ENCODE data around the gene ICOS.
"Not testable (repeated sequence)": the region's sequence is repeated elsewhere in the genome, so short reads cannot be mapped to it uniquely, and the experiment has no call there.

ICOS gene

DNA sequence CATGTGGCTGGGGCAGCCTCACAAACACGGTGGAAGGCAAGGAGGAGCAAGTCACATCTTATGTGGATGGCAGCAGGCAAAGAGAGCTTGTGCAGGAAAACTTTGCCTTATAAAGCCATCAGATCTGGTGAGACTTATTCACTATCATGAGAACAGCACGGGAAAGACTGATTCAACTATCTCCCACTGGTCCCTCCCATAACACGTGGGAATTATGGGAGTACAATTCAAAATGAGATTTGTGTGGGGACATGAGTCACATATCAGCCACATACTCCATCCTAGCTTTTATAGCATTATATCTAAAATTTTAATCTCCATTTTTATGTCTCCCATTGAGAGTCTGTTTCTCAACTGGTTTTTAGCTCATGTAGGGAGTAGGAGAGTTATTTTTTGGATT is 45.7 kb downstream of the ICOS start:
- no peak for DNase-seq

DNA sequence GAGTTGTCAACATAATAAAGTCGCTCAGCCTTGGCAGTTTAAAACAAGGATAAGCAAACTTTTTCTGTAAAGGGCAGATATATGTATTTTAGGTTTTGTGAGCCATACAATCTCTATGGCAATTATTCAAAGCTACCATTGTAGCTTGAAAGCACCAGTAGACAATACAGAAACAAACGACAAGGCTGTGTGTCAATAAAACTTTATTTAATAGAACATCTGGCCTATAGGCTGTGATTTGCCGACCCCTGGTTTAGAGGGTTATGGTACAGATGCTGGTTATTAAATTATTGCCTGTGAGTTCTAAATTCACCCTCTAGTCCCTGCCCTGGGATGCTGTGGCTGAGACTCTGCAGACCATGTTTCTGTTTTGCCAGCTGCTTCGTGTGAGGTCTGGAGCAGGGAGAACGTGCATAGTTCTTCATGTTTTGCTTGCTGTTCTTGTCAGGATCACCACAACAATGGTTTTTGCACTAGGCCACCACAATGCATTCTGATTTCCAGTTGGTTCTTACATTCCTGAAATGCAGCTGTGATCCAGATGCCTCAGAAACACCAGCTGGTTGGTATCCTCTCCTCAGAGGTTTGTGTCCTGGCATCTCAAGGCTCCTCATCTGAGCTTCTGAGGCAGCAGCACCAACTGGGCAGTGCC is 46.6 kb downstream of the ICOS start:
- no peak for DNase-seq

DNA sequence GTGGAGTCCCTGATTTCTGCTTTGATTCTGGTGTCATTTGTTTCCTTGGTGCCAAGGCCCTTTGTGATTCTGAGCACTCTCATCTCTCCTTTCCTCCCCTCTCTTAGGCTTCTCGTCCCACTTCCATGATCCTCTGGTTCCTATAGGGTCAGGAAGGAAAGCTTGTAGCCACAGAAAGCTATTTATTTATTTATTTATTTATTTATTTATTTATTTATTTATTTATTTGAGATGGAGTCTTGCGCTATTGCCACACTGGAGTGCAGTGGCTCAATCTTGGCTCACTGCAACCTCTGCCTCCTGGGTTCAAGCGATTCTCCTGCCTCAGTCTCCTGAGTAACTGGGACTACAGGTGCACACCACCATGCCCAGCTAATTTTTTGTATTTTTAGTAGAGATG is 49.4 kb downstream of the ICOS start:
- not testable (repeated sequence) for DNase-seq

DNA sequence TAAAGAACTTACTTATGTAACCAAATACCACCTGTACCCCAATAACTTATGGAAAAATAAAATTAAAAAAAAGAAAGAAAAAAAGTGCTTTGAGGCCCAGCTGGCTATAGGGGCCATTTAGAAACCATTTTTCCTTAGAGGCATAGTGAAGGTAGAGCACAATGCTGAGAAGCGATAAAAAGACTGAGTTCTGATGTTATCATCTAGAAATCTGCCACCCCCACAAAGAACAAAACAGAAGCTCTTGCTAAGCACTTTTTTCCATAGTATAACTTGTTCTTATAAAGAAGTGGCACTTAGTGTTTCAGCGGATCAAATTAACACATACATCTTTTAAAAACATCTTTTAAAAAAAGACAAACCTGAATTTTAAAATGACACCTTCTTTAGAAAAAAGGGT is 51.4 kb downstream of the ICOS start:
- DNase-seq: peak; percentile 16

DNA sequence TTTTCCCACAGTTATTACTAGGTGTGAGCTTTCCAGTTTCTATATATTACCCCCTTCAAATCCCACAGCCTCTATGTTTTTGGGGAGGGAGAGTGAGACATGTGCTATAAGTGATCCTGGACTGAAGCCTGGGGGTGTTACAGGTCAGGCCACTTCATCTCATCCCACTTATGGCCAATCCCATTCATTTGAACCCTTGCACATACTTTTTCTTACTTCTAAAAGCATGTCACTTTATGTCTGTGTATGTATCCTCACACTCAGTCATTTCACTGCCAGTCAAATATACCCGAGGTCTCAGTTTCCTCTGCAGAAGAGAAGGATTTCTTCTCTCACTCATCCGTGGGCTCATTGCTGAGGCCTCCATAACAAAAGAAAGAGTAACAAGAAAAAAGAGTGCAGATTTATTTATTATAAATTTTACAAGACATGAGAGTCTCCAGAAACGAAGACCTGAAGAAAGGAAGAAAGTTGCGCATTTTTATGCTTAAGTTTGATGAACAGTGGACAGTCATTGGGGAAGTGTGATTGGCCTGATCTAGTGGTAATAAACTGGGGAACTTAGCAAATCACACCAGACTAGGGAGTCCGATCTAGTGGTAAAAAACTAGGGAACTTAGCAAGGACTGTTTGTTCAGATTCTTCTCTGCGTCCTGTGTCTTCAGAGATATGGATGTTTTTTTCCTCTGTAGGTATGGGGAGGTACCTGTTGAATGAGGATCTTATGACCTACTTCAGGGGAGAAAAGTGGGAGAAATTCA is 52.1 kb downstream of the ICOS start:
- peak; percentile 16 for DNase-seq

DNA sequence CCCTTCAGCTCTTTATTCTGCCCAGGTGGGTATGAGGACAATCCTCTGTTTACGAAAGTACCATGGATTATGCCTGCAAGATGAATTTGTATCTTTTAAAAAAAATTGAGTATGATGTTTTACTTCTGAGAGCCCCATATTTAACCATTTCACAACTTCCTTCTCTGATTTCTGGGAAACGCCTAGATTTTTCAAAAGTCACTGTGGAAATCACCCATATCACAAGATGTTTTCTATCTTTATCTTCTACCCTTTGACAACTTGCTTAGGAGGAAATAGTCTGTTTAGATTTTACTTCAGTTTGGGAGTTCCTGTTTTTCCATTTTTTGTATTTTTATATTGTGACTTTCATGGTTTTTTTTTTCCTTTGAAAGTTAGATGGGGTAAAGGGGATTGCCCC is 53.0 kb downstream of the ICOS start:
- no peak for DNase-seq

DNA sequence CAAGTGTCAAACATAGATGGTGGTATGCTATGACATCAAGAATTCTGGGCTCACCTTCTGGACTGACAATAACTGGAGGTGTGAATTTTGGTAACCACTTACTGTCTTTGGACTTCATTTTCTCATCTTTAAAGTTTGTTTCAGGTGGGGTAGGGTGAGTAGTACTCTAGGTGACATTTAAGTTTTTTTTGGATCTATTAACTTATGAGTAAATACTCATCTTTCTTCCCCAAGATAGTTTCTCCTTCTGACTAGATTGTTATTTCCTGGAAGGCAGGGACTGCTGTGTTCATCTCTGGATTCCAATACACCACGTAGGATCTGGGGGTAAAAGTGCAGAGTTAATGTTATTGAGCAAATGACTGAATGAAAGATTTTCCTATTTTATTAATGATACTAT is 55.9 kb downstream of the ICOS start:
- DNase-seq: no peak

DNA sequence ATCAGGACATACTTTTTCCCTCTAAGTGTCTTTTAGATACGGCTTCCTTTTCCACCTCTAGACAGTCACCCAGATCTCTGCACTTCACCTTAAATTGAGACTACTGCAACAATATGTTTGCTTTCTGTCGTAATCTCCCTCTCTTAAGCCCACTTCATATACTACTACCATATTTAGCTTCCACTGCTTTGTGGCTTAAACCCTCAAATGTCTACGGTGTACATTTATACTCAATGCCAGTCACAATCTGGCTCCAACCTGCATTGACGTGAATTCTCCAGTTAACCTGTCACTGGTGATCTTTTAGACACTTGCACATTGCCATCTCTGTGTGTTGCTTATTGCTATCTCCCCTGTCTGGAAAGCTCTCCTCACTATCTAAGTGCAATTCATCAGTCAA is 56.4 kb downstream of the ICOS start:
- no peak for DNase-seq

DNA sequence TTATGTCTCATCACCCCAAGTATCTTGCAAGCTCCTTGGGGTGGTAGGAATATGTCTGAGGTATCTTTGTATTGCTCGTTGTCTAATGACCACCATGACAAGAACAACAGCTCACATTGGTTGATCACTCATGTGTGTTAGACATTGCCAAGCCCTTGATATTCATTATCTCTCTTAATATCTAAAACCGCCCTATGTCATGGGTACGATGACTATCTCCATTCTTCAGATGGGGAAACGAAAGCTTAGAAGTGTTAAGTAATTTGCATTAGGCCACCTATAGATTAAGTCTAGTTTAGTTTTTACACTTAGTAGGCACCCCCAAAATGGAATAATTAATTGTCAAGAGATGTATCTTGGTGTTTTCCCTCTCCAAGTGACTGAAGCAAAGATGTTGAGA is 57.0 kb downstream of the ICOS start:
- no peak for DNase-seq

DNA sequence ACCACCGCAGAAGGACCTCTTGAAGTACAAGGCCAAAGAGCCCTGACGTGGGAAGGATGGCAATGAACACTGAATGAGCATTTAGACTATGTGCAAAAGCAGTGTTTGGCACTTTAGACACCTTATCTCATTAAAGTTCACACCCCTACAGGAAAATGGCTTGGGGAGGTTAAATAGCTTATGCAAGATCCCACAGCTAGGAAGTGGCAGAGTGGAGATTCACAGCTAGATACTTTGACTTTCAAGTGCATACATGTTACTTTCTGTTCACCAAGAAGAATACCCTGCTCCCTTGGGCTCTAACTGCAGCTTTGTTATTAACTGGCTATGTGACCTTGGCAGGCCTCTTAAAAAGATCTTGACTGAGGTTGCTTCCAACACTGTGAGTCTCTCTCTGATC is 58.2 kb downstream of the ICOS start:
- DNase-seq: no peak

DNA sequence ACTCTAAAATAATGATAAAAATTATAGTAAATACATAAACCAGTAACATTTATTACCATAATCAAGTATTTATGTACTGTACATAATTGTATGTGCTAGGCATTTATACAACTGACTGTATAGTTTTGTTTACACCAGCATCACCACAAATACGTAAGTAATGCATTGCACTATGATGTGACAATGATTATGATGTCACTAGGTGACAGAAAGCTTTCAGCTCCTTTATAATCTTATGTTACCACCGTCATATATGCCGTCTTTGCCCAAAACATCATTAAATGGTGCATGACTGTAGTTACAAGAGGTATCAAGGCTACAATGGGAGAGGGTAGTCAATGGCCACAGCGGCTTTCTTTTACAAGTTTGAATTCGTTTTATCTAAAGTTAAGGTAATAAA is 60.1 kb downstream of the ICOS start:
- DNase-seq: no peak

DNA sequence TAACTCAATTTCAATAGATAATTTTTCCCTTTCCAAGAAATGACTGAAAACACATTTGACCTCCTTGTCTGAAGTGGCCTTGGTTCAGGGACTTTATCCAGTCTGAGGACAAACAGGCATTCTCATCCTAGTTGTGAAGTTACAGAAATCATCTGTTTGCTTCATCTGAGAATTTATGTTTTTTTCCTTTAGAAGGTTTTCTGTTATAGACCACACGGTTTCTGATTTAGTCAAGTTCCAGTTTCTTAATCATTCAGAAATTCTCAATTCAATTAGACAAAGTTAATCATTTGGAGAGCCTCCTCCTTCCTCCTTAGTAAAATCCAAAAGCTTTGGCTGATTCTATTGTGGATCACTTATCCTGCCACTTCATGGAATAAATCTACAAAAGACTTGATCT is 60.9 kb downstream of the ICOS start:
- no peak for DNase-seq

DNA sequence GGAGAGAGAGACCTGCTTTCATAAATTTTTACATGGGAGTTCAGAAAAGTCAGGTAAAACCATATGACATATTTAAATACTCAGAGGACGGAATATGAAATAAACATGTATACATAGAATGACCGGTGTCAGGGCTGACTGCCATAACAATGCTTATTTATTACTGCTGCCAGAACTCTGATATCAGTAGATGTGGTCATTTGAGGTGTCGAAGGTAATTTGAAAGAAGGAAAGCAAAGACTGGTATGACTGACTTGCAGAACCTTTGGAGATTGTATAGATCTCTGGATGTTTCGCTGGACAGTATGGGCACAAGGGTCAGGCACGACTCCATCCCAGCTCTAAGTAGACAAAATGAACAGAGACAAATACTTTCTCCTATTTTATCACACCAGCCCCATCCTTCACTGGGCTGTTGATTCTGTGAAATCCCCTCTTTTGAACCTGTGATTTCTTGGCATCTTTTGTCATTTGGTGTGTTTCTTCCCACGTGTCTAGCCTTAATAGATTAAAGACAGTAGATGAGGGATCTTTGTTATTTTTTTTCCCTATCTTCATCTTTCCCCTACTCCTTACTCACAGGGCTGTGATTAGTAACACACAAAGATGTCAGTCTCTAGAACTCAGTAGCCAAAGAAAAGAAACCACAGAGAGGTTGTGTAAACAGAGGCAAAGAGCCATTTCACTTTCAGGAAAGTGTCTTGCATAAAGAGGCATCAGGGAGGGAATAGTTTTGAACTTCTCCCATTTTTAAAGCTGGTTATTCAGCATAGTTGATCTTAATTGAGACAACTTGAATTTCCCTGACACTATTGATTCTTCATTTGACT is 61.6 kb downstream of the ICOS start:
- no peak for DNase-seq

DNA sequence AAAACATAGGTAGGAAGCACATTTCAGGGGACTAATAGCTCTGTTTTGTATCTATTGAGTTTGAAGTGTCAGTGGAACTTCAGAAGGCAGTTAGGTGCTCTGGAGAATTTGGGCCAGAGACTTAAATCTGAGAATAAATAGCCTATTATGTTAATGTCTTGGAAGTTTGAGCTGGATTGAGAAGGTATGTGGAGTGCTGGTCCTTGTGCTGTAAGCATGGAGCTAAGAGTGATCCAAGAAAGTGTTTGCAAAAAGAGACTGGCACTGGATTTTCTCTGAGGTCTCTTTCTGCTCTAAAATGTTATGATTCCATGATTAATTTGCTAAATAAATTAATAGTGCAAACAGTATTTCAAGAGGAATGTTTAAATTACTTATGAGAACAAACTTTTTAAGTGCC is 63.3 kb downstream of the ICOS start:
- no peak for DNase-seq

DNA sequence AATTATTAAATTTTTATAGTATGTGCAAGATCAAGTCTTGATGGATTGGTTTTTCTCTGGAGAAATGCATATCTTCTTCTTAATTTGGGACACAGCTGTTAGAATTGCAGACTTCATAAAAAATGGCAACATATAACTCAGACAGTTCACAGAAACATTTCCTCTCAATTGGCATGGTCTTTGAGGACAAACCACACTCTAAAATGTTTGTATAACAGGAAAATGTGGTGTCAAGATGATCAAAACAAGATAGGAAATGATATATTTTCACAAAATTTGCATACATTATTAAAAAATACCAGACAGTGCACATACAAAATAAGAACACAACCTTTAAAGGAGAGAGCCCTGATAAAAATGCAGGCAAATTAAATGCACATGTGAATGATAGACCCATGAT is 63.9 kb downstream of the ICOS start:
- no peak for DNase-seq

DNA sequence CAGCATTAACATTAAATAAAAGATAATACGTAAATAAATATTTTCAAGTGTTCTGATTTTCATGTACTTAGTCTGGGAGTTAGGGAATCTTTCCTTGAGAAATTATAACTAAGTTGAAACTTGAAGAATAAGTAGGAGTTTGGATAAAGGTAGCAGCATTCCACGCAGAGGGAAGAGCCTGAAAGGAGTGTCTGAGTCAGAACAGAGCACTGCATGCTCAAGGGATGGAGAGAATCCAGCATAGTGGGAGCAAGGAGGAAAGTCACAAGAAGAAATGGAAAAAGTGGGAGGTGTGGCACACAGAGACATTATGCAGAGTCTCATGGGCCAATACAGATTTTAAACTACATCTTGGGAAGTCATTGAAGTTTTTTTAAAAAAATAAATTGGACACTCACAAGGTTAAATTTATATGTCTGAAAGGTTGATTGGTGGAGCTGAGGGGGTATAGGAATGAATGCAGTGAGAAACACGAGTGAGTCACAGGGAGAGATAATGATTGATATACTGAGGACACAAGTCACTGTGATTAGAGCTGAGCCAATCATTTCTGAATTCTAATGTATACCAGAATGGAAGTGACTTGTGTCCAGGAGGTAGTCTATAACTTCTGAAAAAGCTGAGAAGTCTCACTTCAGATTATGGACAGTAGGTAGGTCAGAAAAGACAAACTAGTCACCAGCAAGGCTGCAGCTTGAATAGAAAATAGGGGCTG is 66.9 kb downstream of the ICOS start:
- DNase-seq: no peak

DNA sequence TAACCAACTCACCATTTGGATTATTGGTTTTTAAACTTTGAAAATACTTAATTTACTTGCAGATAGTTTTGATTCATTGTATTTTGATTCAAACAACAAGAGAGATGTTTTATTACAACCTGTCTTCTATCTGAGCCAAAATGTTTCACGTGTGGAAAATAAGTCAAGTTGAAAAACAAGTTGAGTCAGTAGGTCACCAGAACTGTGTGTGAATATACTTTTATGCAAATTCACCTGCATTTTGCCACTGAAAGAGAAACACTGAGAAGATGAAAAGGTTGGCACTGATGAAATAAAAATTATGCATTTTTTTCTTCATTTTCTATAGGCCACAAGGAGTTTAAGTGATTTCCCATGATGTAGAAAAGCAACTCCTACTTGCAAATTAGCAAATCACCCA is 68.3 kb downstream of the ICOS start:
- no peak for DNase-seq

DNA sequence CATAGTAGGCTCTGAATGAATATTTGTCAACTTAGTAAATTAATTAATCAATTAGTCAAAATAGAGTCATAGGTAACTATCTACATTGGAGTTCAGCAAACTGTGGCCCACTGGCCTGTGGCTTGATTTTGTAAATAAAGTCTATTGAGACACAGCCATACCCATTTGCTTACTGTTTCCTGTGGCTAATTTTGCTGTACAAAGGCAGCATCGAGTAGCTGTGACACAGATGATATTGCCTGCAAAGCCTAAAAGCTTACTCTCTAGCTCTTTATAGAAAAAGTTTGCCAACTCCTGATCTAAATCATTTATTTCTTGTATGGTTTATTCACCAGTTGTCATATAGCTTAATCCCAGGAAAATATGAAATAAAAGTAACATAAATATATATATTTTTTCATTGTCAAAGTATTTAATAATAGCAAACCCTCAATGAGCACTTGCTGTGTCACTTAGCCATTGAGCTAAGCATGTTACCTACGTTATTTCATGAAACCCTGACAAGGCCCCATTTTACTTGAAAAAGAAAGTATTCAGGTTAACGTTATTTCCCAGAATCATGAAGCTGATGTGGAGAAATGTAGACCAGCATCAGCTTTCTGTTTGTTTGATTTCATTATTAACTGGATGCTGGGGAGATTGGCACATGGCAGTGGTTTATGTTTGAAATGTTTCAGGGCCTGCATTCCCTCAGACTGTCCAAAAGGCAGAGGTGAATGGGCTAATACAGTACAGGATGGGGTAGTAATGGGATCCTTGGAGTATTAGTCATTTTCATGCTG is 69.6 kb downstream of the ICOS start:
- DNase-seq: no peak

DNA sequence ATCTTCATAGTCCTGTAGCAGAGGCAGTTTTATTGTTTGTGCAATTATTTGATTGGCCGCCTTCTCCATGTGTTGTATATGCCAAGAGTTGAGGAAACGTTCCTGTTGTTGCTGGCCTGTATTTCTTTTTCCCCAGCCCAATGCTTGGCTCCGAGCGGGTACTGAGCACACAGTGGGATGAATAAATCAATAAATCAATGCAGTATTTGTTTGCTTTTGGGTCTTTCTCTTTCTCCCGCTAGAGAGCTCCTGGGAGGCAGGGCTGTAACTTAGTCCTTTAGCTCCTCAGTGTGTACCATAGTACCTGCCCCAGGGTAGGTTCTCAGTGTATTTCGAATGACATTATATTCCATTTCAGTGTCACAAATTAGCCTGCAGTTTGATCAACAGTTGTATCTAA is 71.8 kb downstream of the ICOS start:
- no peak for DNase-seq

DNA sequence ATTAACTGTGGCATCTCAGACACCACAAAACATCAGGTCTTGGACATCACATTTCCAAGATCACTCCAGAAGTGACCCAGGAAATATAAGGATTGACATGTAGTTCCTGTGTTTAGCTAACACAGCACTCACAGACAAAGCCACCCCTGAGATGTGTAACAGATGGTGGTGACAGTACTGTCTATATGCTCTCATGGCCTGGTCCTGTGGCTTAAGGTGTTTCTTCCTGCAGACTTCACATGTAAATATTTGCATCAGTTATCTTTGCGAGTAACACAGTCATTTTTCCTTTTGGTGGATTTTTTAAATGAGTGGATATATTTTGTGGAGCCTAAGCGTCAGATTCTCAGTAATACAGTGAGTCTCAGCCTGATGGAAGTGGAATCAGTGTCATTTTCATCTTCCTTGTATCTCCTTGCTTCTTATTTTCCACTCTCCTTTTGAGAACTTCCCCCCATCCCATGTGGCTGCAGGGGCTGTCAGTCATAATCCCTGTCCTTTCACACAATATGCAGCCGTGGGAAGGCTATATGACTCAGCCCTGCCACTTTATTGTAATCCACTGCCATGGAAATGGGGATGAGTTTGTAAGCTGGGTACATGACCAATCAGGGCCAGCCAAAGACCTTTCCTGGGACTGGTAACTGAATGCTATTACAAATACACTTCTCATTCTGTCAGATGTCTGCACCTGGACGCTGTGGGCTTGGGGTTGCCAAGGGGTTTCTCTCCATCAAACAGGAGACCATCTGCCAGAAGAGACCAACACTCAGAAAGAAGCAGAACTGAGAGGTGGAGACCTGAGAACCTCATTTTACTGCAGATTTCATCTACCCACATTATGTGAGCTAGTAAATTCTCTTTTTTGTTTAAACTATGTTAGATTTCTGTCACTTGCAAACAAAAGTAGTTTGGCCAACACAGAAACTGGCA is 74.3 kb downstream of the ICOS start:
- DNase-seq: no peak
